Endothelial cell (in vitro differentiated cells): ENCODE data around the gene RIMBP2. TPM values are rescaled to one million over a fixed set of nuclear protein-coding genes. Genes with fewer than 3 reads are reported as not detected.

Experiments used
- DNase-seq: peaks from one replicate; pipeline ENCODE4 v3.0.0; 2021; ENCODE audit warnings: low spot score
- H3K27ac Mint-ChIP-seq: one replicate; pipeline ENCODE4 v1.8.0; 2021; ENCODE audit warnings: mixed read lengths, inconsistent platforms; ENCODE audit not compliant: unreplicated experiment
- H3K27me3 Mint-ChIP-seq: one replicate; pipeline ENCODE4 v1.8.0; 2021; ENCODE audit warnings: mild to moderate bottlenecking, moderate library complexity, mixed read lengths, inconsistent platforms; ENCODE audit not compliant: unreplicated experiment
- H3K36me3 Mint-ChIP-seq: one replicate; pipeline ENCODE4 v1.8.0; 2021; ENCODE audit warnings: mild to moderate bottlenecking, low read depth, mixed read lengths, inconsistent platforms; ENCODE audit not compliant: unreplicated experiment
- H3K4me1 Mint-ChIP-seq: one replicate; pipeline ENCODE4 v1.8.0; 2021; ENCODE audit warnings: mild to moderate bottlenecking, mixed read lengths, inconsistent platforms; ENCODE audit not compliant: unreplicated experiment
- H3K4me3 Mint-ChIP-seq: one replicate; pipeline ENCODE4 v1.8.0; 2021; ENCODE audit warnings: mild to moderate bottlenecking, mixed read lengths, inconsistent platforms; ENCODE audit not compliant: unreplicated experiment
- H3K9me3 Mint-ChIP-seq: one replicate; pipeline ENCODE4 v1.8.0; 2021; ENCODE audit warnings: mixed read lengths, inconsistent platforms; ENCODE audit not compliant: unreplicated experiment
- total RNA-seq: library from RNA; stranded (reverse); fragmentation: NEBNext Ultra II Directional; extraction: Animal tissue kit (Norgen Biotek cat#: 25700); gene quantifications from one replicate; pipeline ENCODE4 v1.2.1, GENCODE V29; 2021; ENCODE audit not compliant: unreplicated experiment
- TF ChIP-seq, protein P1 (sequence below): fragments of 200-600 bp; sonication (generic); IDR thresholded peaks from one replicate; pipeline ENCODE4 v1.5.0; 2021; ENCODE audit warnings: antibody characterized with exemption; ENCODE audit not compliant: unreplicated experiment

RIMBP2 gene
- total RNA-seq, 1 donor from 2014 or later = 1.4 TPM

DNA sequence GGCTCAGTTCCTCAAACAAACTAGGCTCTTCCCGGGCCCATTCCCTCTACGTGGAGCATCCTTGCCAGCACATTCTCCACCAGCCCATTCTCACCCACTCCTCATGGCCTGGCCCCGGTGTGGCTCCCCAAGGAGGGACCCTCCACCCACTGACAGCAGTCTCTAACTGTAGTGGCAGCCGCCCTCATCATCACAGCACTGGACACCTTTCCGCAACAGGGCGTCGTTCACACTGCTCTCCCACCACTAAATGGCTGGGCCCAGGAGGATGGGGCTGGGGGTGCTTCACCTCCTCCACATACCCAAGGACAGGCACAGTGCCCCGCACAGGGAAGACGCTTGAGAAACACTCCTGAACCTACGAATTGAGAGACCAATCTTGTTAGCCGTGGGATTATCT, 123.0 kb downstream of the RIMBP2 start:
- H3K27ac Mint-ChIP-seq = no peak overlapping the region
- peaks cover 5% of the 10 kb centered on the region for H3K4me1 Mint-ChIP-seq
- H3K36me3 Mint-ChIP-seq = peaks cover 3% of the 10 kb centered on the region
- no peak overlapping the region for H3K4me3 Mint-ChIP-seq
- TF ChIP-seq, protein P1, sequence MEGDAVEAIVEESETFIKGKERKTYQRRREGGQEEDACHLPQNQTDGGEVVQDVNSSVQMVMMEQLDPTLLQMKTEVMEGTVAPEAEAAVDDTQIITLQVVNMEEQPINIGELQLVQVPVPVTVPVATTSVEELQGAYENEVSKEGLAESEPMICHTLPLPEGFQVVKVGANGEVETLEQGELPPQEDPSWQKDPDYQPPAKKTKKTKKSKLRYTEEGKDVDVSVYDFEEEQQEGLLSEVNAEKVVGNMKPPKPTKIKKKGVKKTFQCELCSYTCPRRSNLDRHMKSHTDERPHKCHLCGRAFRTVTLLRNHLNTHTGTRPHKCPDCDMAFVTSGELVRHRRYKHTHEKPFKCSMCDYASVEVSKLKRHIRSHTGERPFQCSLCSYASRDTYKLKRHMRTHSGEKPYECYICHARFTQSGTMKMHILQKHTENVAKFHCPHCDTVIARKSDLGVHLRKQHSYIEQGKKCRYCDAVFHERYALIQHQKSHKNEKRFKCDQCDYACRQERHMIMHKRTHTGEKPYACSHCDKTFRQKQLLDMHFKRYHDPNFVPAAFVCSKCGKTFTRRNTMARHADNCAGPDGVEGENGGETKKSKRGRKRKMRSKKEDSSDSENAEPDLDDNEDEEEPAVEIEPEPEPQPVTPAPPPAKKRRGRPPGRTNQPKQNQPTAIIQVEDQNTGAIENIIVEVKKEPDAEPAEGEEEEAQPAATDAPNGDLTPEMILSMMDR = no peak
- no peak for DNase-seq
- H3K27me3 Mint-ChIP-seq = peaks cover under 1% of the 10 kb centered on the region
- peaks cover 22% of the 10 kb centered on the region for H3K9me3 Mint-ChIP-seq

DNA sequence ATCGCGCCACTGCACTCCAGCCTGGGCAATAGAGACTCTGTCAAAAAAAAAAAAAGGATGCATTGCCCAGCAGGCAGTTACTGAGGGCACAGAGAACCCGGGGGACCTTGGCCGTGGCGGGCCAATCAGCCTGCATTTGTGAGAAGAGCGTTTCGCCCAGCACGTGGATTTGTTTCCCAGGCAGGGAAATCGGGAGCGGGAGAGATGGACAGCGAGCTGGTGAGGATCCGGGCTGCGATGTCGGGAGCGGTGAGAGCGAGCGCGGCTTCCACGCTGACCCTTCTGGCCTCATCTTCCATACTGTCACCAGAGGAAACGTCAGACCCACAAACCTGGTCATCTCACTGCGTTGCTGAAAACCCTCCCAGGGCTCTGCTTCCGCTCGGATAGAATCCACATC, 123.5 kb downstream of the RIMBP2 start:
- Mint-ChIP-seq H3K27ac (no peak overlapping the region), H3K4me1 (peaks cover 5% of the 10 kb centered on the region), H3K27me3 (peaks cover 4% of the 10 kb centered on the region), H3K9me3 (peaks cover 26% of the 10 kb centered on the region), H3K4me3 (no peak overlapping the region), H3K36me3 (peaks cover 3% of the 10 kb centered on the region)
- TF ChIP-seq, protein P1 = no peak
- no peak for DNase-seq

DNA sequence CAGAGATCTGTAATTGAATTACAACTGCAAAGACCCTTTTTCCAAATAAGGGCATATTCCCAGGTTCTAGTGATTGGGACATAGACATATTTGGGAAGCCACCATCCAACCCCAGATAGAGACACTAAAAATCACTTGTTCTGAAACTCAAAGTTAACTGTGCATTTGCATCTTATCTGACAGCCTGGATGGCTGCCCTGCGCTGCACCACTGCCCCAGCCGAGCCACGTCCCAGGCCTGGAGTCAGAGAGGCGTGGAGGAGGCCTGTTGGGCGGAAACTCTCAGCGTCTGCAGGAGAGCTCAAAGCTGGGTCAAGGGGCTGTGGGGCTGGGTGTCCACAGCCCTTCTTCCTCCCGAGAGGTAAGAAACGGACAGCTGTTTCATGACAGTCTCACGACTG, 124.4 kb downstream of the RIMBP2 start:
- no peak overlapping the region for H3K27ac Mint-ChIP-seq
- peaks cover 26% of the 10 kb centered on the region for H3K9me3 Mint-ChIP-seq
- peaks cover 5% of the 10 kb centered on the region for H3K4me1 Mint-ChIP-seq
- H3K27me3 Mint-ChIP-seq = peaks cover 4% of the 10 kb centered on the region
- no peak overlapping the region for H3K4me3 Mint-ChIP-seq
- no peak for DNase-seq
- peaks cover 3% of the 10 kb centered on the region for H3K36me3 Mint-ChIP-seq
- TF ChIP-seq, protein P1 = no peak

DNA sequence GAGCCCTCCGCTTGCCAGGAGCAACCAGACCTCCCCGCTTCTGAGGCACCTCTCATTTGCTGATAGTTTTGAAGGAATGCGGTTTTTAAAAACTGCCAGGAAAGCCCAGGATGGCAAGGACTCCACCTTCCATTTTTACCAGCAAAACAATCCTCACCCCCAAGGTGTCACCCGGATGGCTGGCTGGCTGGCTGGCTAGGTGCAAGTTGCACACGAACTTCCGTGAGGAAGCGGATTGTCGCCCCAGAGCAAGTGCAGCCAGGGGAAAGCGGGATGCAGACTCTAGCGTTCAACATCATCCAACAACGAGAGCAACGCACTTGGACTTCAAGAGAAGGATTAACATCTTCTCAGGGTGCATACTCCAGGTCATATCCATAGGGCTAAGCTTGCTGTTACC, 125.4 kb downstream of the RIMBP2 start:
- no peak for DNase-seq
- no peak overlapping the region for H3K27ac Mint-ChIP-seq
- TF ChIP-seq, protein P1 = no peak
- peaks cover 29% of the 10 kb centered on the region for H3K9me3 Mint-ChIP-seq
- peaks cover 3% of the 10 kb centered on the region for H3K36me3 Mint-ChIP-seq
- H3K27me3 Mint-ChIP-seq = peaks cover 4% of the 10 kb centered on the region
- no peak overlapping the region for H3K4me3 Mint-ChIP-seq
- H3K4me1 Mint-ChIP-seq = peaks cover 5% of the 10 kb centered on the region

DNA sequence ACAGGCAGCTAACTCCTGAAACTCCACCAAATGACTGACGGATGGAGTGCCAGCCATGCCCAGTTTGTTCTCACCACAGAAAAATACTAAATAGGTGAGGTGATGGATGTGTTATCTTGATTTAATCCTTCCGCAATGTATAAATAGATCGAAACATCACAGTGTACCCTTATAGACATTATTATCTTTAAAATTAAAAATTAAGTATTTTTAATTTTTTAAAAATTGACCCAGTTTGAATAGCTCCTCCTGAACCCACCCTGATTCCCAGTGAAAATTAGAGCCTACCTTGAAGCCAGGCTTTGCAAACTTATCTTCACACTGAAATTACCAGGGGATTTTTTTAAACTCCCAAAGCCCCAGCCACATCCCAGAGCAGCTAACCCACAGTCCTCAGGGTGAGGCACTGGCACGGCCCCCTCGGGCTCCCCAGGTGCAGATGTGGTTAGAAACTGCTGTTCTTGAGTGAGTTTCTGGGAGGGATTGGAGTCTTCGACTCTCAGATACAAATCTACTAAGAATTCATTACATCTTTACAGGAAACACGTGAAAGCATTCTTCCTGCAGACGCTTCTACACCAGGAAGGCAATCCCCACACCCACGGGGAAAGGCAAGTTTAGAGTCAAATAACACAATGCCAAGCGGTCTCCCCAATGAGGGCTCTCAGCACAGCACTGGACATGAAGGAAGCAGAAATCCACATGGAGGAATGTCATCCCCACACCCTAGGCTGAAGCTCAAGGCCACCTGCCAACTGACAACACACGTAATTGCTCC, 126.4 kb downstream of the RIMBP2 start:
- DNase-seq = no peak
- Mint-ChIP-seq H3K4me3 (no peak overlapping the region), H3K27ac (no peak overlapping the region)

More for the DNA sequence above, 126.4 kb downstream of the RIMBP2 start:
- TF ChIP-seq, protein P1 = no peak
- H3K9me3 Mint-ChIP-seq = peaks cover 30% of the 10 kb centered on the region
- H3K27me3 Mint-ChIP-seq = peaks cover 4% of the 10 kb centered on the region
- peaks cover 5% of the 10 kb centered on the region for H3K4me1 Mint-ChIP-seq
- H3K36me3 Mint-ChIP-seq = peaks cover 3% of the 10 kb centered on the region
